Stimulated activated CD4-positive, alpha-beta T cell treated with anti-CD3 and anti-CD28 coated beads, Interleukin-12 subunit alpha, Interleukin-12 subunit beta, amount 100 ng/mL, for 48 hours (primary cell): ENCODE results near the gene VAV3.
"Not testable (repeated sequence)": the region's sequence is repeated elsewhere in the genome, so short reads cannot be mapped to it uniquely, and the experiment has no call there.

ENCODE experiments used
- DNase-seq, 3 donors: peaks; one replicate each; pipeline ENCODE4 v3.0.0-alpha.2; 2020; ENCODE audit warnings: low read depth in 2 of 3, low spot score in 1 of 3

Gene VAV3

GRCh38 chr1:107653005-107653404, 312.0 kb downstream of the VAV3 start:
- DNase-seq, result no peak

- DNase-seq, result not testable (repeated sequence)
Measured at GRCh38 chr1:107650825-107651224, 314.2 kb downstream of the VAV3 start.

GRCh38 chr1:107649023-107649422, 316.0 kb downstream of the VAV3 start:
- no peak for DNase-seq

- no peak for DNase-seq
Measured at GRCh38 chr1:107648071-107648470, 316.9 kb downstream of the VAV3 start.

- no peak for DNase-seq
Measured at GRCh38 chr1:107647012-107647411, 318.0 kb downstream of the VAV3 start.

- no peak for DNase-seq
Measured at GRCh38 chr1:107643766-107644165, 321.2 kb downstream of the VAV3 start.

- no peak for DNase-seq
Measured at GRCh38 chr1:107640207-107640606, 324.8 kb downstream of the VAV3 start.

GRCh38 chr1:107637101-107637500, 327.9 kb downstream of the VAV3 start:
- DNase-seq, result no peak

- no peak for DNase-seq
Measured at GRCh38 chr1:107633596-107633995, 331.4 kb downstream of the VAV3 start.

GRCh38 chr1:107626073-107626796, 338.7 kb downstream of the VAV3 start:
- DNase-seq, result no peak

- no peak for DNase-seq
Measured at GRCh38 chr1:107625405-107626029, 339.5 kb downstream of the VAV3 start.

GRCh38 chr1:107623431-107623830, 341.5 kb downstream of the VAV3 start:
- no peak for DNase-seq

GRCh38 chr1:107622966-107623365, 342.0 kb downstream of the VAV3 start:
- no peak for DNase-seq

- no peak for DNase-seq
Measured at GRCh38 chr1:107622535-107622934, 342.4 kb downstream of the VAV3 start.

GRCh38 chr1:107620753-107621152, 344.2 kb downstream of the VAV3 start:
- DNase-seq, result no peak

GRCh38 chr1:107618539-107618938, 346.4 kb downstream of the VAV3 start:
- no peak for DNase-seq

GRCh38 chr1:107617921-107618320, 347.1 kb downstream of the VAV3 start:
- no peak for DNase-seq

GRCh38 chr1:107617456-107617855, 347.5 kb downstream of the VAV3 start:
- no peak for DNase-seq

GRCh38 chr1:107609808-107610207, 355.2 kb downstream of the VAV3 start:
- DNase-seq, result no peak

- DNase-seq, result no peak
Measured at GRCh38 chr1:107604825-107605224, 360.2 kb downstream of the VAV3 start.

- DNase-seq, result no peak
Measured at GRCh38 chr1:107600607-107601160, 364.3 kb downstream of the VAV3 start.

- no peak for DNase-seq
Measured at GRCh38 chr1:107599220-107599619, 365.8 kb downstream of the VAV3 start.

- no peak for DNase-seq
Measured at GRCh38 chr1:107597290-107597689, 367.7 kb downstream of the VAV3 start.
